Pulmonary artery endothelial cell (primary cell): ENCODE results near the gene MRPL24. TPM values are rescaled to one million over a fixed set of nuclear protein-coding genes. Genes with fewer than 3 reads are reported as not detected.

ENCODE experiments used
- DNase-seq: peaks from one replicate; pipeline ENCODE4 v3.0.0-alpha.2; 2011; ENCODE audit warnings: low read depth, low spot score
- total RNA-seq: library from RNA; depleted of rRNA; stranded (reverse); fragments of >200 nt; gene quantifications from 2 replicates; pipeline ENCODE4 v1.2.3, GENCODE V29; 2014

Gene MRPL24
- total RNA-seq, 1 donor from 2014 or later = 66.9 TPM

GRCh38 chr1:156692925-156693847 is 47.7 kb downstream of the MRPL24 start:
- no peak for DNase-seq

- no peak for DNase-seq
Measured at GRCh38 chr1:156692441-156692924, 48.4 kb downstream of the MRPL24 start.

- no peak for DNase-seq
Measured at GRCh38 chr1:156691665-156692440, 49.0 kb downstream of the MRPL24 start.

GRCh38 chr1:156691191-156691590 is 49.7 kb downstream of the MRPL24 start:
- no peak for DNase-seq

GRCh38 chr1:156690675-156691036 is 50.2 kb downstream of the MRPL24 start:
- DNase-seq = no peak

- no peak for DNase-seq
Measured at GRCh38 chr1:156689953-156690674, 50.8 kb downstream of the MRPL24 start.

GRCh38 chr1:156689035-156689952 is 51.6 kb downstream of the MRPL24 start:
- DNase-seq = peak; percentile 39

Other genes with a start within 250 kb of the MRPL24 start
- gene MEF2D, start 240.3 kb downstream of the MRPL24 start, total RNA-seq = 3.8 and 4.7 TPM in 2 replicates
- 19.1 and 37.9 TPM in 2 replicates for gene IQGAP3, start 168.5 kb downstream of the MRPL24 start, total RNA-seq
- gene TTC24, start 161.4 kb downstream of the MRPL24 start, total RNA-seq = not detected in 2 replicates
- gene NAXE, start 149.3 kb downstream of the MRPL24 start, total RNA-seq = 97.7 and 126 TPM in 2 replicates
- 27.2 and 45.6 TPM in 2 replicates for gene GPATCH4, start 139.6 kb downstream of the MRPL24 start, total RNA-seq
- gene HAPLN2, start 121.7 kb downstream of the MRPL24 start, total RNA-seq = not detected in 2 replicates
- gene BCAN, start 99.0 kb downstream of the MRPL24 start, total RNA-seq = not detected in 2 replicates
- 285 and 293 TPM in 2 replicates for gene NES, start 63.7 kb downstream of the MRPL24 start, total RNA-seq
- gene CRABP2, start 35.5 kb downstream of the MRPL24 start, total RNA-seq = 0.11 and 0.46 TPM in 2 replicates
- 7.5 and 7.9 TPM in 2 replicates for gene METTL25B, start 12.6 kb downstream of the MRPL24 start, total RNA-seq
- gene ISG20L2, start 12.3 kb downstream of the MRPL24 start, total RNA-seq = 9.6 and 10.1 TPM in 2 replicates
- gene HDGF, start 10.6 kb upstream of the MRPL24 start, total RNA-seq = 206 and 293 TPM in 2 replicates
- 14.8 and 18.8 TPM in 2 replicates for gene PRCC, start 26.4 kb upstream of the MRPL24 start, total RNA-seq
- gene SH2D2A, start 75.8 kb upstream of the MRPL24 start, total RNA-seq = 0.20 and 0.28 TPM in 2 replicates
- not detected in 2 replicates for gene INSRR, start 118.0 kb upstream of the MRPL24 start, total RNA-seq
- gene NTRK1, start 119.8 kb upstream of the MRPL24 start, total RNA-seq = under 0.01 and 0.14 TPM in 2 replicates
- gene PEAR1, start 152.6 kb upstream of the MRPL24 start, total RNA-seq = 15.8 and 17.3 TPM in 2 replicates
- 0.11 and 0.40 TPM in 2 replicates for gene LRRC71, start 179.5 kb upstream of the MRPL24 start, total RNA-seq